MCF 10A (cell line): ENCODE data around the gene MTHFD1L. TPM values are rescaled to one million over a fixed set of nuclear protein-coding genes. Genes with fewer than 3 reads are reported as not detected.

Source experiments
- BruUV-seq: library from RNA; stranded (reverse); fragments of 400-500 nt; replicated peaks from 2 replicates; lab custom pipeline; 2021; lab: Mats Ljungman, UMichigan
- CTCF ChIA-PET: fragments of 300-600 bp; sonication (Branson Sonifier 250); formaldehyde crosslinking; extraction: SDS; loops from one replicate; lab custom pipeline; 2021; ENCODE audit warnings: antibody characterized with exemption, inconsistent platforms; lab: Yijun Ruan, JAX
- POLR2A ChIA-PET: fragments of 300-600, 350-650 bp; sonication (Branson Sonifier 250); formaldehyde crosslinking; extraction: SDS; loops from one replicate; lab custom pipeline; 2020; ENCODE audit warnings: antibody characterized with exemption, inconsistent platforms; lab: Yijun Ruan, JAX
- DNase-seq: peaks from one replicate; pipeline ENCODE4 v3.0.0-alpha.2; 2018; ENCODE audit not compliant: unreplicated experiment
- H3K27ac Mint-ChIP-seq: one replicate; pipeline ENCODE4 v1.8.0; 2022; ENCODE audit warnings: mild to moderate bottlenecking, low read depth, mixed read lengths; ENCODE audit not compliant: unreplicated experiment
- H3K27me3 Mint-ChIP-seq: one replicate; pipeline ENCODE4 v1.8.0; 2022; ENCODE audit warnings: mixed read lengths; ENCODE audit not compliant: insufficient read depth, unreplicated experiment
- H3K36me3 Mint-ChIP-seq: one replicate; pipeline ENCODE4 v1.8.0; 2022; ENCODE audit warnings: mild to moderate bottlenecking, moderate library complexity, mixed read lengths; ENCODE audit not compliant: insufficient read depth, unreplicated experiment
- H3K4me1 Mint-ChIP-seq: one replicate; pipeline ENCODE4 v1.8.0; 2022; ENCODE audit warnings: mixed read lengths; ENCODE audit not compliant: insufficient read depth, unreplicated experiment
- H3K4me3 Mint-ChIP-seq: one replicate; pipeline ENCODE4 v1.8.0; 2022; ENCODE audit warnings: mild to moderate bottlenecking, moderate library complexity, mixed read lengths; ENCODE audit not compliant: unreplicated experiment
- H3K9me3 Mint-ChIP-seq: one replicate; pipeline ENCODE4 v1.8.0; 2022; ENCODE audit warnings: mixed read lengths; ENCODE audit not compliant: unreplicated experiment
- intact Hi-C: fragments of 100-400 bp; cut with micrococcal nuclease; formaldehyde crosslinking; loops from 2 replicates; pipeline ENCODE4 v1.14.1; 2022
- total RNA-seq: library from RNA; stranded (reverse); gene quantifications from 2 replicates; pipeline ENCODE4 v1.2.3, GENCODE V29; 2022
- TF ChIP-seq, protein P1 (sequence below): fragments of 200-600 bp; IDR thresholded peaks from one replicate; pipeline ENCODE4 v1.8.0; 2022; ENCODE audit warnings: antibody characterized with exemption, mild to moderate bottlenecking; ENCODE audit not compliant: unreplicated experiment

Gene MTHFD1L
- total RNA-seq, 1 experiment from 2014 or later, result 110 TPM

DNA sequence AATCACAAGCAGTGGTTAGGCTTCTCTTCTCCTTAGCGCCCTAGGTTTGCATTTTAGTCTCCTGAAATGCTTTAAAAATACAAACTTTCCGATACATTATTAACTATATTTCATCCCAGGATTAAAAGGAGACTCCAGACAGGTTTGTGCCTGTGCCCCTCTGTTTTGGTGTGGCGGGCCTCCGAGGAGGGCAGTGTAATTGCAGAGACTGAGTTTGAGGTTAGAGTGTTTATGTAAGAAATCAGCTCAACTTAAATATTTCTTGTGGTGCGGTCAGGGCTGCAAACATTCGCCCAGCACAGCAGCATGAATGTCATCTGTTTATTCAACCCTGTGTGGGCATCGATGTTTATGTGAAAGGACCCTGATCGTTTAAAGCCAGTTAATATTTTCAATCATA is 243.9 kb downstream of the MTHFD1L start:
- Mint-ChIP-seq H3K36me3 (peaks cover 11% of the 10 kb centered on the region), H3K4me3 (no peak overlapping the region), H3K4me1 (no peaks in the 10 kb centered on the region), H3K27ac (no peak overlapping the region), H3K9me3 (no peaks in the 10 kb centered on the region), H3K27me3 (peaks cover 11% of the 10 kb centered on the region)
- BruUV-seq, result no TSS peak
- DNase-seq, result no peak
- CTCF ChIA-PET, result no interaction called here
- intact Hi-C loops, result no loop called here
- TF ChIP-seq, protein P1, sequence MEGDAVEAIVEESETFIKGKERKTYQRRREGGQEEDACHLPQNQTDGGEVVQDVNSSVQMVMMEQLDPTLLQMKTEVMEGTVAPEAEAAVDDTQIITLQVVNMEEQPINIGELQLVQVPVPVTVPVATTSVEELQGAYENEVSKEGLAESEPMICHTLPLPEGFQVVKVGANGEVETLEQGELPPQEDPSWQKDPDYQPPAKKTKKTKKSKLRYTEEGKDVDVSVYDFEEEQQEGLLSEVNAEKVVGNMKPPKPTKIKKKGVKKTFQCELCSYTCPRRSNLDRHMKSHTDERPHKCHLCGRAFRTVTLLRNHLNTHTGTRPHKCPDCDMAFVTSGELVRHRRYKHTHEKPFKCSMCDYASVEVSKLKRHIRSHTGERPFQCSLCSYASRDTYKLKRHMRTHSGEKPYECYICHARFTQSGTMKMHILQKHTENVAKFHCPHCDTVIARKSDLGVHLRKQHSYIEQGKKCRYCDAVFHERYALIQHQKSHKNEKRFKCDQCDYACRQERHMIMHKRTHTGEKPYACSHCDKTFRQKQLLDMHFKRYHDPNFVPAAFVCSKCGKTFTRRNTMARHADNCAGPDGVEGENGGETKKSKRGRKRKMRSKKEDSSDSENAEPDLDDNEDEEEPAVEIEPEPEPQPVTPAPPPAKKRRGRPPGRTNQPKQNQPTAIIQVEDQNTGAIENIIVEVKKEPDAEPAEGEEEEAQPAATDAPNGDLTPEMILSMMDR, result no peak
- POLR2A ChIA-PET, result no interaction called here

DNA sequence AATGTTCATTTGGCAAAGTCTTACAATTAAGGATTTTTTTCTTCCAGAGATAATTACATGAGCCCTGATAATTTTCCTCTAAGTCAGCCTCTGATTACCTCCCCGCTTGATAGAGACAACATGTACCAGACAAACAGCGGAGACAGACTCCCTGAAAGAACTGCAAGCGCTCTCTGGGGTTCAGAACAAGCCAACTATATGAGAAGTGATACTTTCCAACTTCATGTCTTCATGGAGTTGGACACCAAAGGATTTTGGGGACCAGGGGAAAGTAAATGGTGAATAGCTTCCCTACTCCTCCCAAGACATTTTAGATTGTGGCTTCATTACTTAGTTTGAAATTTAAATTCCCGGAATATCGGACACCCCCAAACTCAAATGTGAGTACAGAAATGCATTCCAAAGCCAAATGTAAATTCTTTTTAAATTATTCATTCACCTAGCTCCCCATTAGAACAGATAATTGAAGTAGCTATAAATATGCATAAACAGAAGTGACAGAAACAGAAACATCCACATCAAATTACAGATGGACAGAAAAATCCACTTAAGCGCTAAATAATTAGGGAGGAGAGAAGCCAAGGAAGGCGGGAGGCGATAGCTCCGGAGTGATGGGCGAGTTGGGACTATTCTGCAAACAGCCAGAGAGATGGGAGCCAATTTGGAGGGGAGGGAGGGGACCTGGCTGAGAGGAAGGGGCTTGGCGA is 244.5 kb downstream of the MTHFD1L start:
- CTCF ChIA-PET, result interaction anchor here (0.7 to 1.5 kb wide), 2 partner anchors 58 to 65 kb away, joined by 3 to 6 read pairs; no protein-coding TSS in a partner anchor
- TF ChIP-seq, protein P1, result no peak
- no peaks in the 10 kb centered on the region for H3K9me3 Mint-ChIP-seq
- BruUV-seq, result no TSS peak
- POLR2A ChIA-PET, result no interaction called here
- H3K36me3 Mint-ChIP-seq, result peaks cover 7% of the 10 kb centered on the region
- peaks cover 11% of the 10 kb centered on the region for H3K27me3 Mint-ChIP-seq
- intact Hi-C loops, result no loop called here
- no peaks in the 10 kb centered on the region for H3K4me1 Mint-ChIP-seq
- H3K4me3 Mint-ChIP-seq, result no peak overlapping the region
- no peak overlapping the region for H3K27ac Mint-ChIP-seq
- no peak for DNase-seq

DNA sequence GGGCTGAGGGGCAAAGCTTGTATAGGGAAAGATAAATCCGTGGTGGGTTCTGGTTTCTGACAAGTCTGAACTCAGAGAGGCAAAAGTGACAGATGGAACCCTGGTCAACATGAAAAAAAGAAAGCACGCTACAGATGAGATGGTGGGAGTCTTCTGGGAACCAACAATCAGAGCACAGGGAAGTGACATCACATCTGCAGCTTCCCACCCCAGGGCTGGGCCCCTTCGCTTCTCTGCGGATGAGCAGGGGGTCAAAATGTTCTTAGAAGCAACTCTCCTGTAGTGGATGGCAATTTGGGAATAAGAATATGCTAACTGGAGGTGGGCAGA is 245.0 kb downstream of the MTHFD1L start:
- Mint-ChIP-seq H3K36me3 (peaks cover 5% of the 10 kb centered on the region), H3K27ac (no peak overlapping the region), H3K4me1 (no peaks in the 10 kb centered on the region), H3K27me3 (peaks cover 11% of the 10 kb centered on the region), H3K9me3 (no peaks in the 10 kb centered on the region), H3K4me3 (no peak overlapping the region)
- no TSS peak for BruUV-seq
- ChIA-PET POLR2A (no interaction called here), CTCF (interaction anchor here (0.7 to 1.5 kb wide), 2 partner anchors 58 to 1913 kb away, joined by 3 to 6 read pairs; no protein-coding TSS in a partner anchor)
- intact Hi-C loops, result no loop called here
- DNase-seq, result no peak
- TF ChIP-seq, protein P1, result no peak

DNA sequence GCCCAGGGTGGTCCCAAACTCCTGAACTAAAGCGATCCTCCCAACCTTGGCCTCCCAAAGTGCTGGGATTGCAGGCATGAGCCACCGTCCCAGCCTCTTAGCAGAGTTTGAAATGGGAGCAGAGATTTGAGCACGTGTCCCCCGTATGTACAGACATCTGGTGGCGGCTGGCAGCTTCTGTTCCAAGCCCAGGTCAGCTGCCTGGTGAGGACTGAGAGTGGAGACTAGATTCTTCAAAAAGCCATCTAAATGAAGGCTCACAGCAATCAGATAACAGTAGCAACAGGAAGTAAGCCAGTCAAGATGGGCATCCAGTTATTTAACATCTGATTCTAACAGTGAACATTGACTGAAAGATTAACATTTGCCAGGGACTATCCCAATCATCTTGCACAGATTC is 246.2 kb downstream of the MTHFD1L start:
- ChIA-PET POLR2A (interaction anchor here (0.6 kb wide), 1 partner anchor 1414 kb away, joined by 3 read pairs; no protein-coding TSS in a partner anchor), CTCF (no interaction called here)
- intact Hi-C loops, result no loop called here
- BruUV-seq, result no TSS peak
- peaks cover 11% of the 10 kb centered on the region for H3K27me3 Mint-ChIP-seq
- peaks cover 5% of the 10 kb centered on the region for H3K36me3 Mint-ChIP-seq
- H3K9me3 Mint-ChIP-seq, result no peaks in the 10 kb centered on the region
- H3K4me1 Mint-ChIP-seq, result no peaks in the 10 kb centered on the region
- no peak overlapping the region for H3K27ac Mint-ChIP-seq
- TF ChIP-seq, protein P1, result no peak
- H3K4me3 Mint-ChIP-seq, result no peak overlapping the region
- no peak for DNase-seq
